Suppressor macrophage (primary cell): ENCODE results near the gene DUSP10.

Source experiments
- DNase-seq, 4 experiments: peaks; one replicate each; pipeline ENCODE4 v3.0.0-alpha.2; 2020 to 2022

DUSP10 gene

DNA sequence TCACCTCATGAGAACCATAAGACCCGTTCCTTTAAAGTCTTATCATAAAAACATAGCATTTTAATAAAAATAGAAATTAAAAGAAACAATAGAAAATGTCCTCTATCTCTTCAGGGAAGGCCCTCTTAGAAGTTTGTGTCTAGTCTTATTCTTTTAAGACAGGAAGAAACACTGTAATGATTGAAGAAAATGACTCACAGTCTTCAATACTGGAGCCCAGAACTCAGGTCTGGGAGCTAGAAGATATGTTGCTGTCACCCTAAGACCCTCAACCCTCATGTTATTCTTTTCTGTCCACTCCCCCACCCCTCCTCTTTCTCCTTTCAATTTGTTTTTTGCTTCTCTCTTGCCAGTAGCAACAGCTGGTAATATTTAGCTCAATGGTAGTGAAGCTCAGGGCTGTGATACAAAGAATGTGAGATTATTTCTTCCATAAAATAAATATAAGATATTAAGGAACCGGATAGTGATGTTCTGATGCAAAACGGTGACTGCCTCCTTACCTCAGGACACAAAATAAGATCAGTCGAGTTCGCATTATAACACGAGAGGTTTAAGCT lies 12.0 kb downstream of the DUSP10 start:
- DNase-seq: no peak

DNA sequence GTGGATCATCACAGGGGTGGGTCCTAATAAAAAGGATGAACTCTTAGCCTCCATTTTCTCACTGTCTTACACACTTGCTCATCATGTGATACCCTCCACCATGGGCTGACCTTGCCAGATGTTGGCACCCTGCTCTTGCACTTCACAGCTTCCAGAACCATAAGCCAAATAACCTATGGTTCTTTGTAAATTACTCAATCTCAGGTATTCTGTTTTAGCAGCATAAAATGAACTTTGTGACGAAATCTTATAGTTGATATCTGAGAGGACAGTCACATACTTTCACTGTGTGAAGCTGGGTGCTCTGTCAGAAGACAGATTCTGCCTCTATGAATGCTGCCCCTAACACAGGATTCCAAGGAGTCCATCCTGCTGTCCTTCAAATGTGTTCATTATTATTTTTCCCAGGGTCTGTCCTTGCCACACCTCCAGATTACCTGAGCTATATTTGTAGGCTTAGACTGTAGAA lies 13.8 kb downstream of the DUSP10 start:
- DNase-seq: no peak

DNA sequence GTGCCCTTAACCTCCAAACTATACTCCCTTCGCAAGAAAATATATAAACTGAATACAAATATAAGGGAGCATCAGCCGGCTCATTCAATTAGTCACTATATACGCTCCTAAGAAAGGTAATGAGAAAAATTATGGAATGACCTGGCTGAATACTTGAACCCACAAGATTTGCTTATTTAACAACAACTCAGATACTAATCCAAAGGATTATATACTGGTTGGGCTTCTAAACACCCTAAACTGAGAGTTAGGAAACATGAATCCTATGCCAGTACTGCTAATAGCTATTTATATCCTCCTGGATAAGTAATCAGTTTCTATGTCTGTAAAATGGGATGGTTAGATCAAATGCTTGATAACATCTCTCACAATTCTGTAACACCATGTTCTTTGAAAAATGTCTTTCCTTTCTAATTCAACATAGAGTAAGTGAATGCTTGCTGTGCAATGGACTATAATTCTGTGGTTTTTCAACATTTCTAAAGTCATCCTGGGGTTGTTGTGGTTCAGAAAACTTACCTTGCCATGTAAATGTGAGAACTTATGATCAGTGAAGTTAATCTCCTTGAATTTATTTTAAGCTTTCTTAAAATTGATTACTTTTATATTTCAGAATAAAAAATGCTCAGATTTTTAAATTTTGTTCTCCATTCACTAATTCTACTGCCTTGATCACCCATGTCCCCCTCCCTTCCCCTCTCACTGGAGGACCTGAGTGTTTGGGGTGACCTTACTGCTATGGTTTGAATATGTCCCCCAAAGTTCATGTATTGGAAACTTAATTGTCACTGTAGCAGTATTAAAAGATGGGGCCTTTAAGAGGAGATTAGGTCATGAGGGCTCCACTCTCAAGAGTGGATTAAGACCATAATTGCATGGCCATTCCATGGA lies 14.5 kb downstream of the DUSP10 start:
- DNase-seq: no peak

DNA sequence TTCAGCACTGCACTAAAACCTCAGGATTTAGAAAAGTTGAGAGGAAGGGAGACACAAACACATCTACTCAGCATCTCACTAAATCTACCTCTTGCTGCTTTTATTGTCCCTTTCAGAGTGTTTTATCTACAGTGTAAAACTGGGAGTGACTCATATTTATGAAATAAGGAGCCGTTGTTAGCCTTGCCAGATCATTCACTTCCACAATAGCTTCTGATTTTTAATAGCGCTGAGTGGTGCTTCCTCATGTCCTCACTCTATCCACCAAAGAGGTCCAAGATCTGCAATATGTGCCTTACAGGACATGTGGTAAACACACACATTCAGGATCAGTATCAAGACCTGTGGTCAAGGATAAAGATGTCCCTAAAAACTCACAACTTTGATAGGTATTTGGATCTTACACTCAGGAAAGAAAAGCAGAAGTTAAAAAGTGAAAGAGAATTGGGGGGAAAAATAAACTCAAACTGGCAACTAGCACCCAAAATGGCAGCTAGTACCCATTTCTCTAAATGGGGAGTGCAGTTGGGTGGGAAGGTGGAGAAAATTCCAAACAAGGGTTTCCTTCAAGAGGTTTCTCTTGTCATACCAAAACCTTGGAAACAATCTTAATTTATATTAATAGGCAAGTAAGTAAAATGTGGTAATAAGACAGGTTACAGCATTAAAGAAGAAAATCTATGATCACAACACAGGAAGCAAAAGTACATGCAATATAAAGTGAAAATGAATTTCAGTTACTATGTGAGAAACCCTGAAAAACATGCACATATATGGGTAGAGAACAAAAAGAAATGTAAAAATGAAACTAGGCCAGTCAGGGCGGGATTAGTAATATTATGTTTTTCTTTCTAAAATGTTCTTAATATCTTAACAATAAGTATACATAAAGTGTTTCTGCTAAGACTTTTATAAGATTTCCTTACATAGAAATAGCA lies 15.9 kb downstream of the DUSP10 start:
- peak; percentile 44 to 83 (median 67) for DNase-seq

DNA sequence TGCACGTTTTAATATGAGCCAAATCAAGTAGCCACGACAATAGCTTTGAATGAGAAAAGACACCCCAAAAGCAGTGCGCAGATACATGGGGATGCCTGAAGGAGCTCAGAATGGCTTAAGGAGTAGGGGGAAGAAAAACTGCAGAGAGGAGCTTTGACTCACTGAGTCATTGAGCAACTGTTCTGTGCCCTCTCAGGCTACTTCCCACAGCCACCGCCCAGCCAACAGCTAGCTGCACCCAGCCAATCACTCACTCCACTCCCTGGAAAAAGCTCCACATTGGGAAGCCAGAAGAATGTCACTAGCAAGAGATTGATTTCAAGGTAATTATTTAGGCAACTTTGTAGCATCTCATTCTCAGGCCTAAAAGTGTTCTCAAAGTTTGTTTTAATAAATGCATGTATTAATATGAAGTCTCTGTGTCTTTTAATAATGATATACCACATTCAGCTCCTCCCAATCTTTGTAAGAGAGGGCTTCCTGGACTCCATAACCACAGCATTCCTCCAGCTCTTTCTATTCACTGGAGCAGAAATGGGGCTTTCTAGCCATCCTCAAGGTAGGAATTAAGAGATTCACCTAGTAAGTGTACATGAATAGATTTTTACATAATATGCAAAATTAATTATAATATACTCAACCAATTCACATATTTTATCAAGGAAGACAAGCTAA lies 16.8 kb downstream of the DUSP10 start:
- DNase-seq: peak; percentile 76 to 91 (median 88)

DNA sequence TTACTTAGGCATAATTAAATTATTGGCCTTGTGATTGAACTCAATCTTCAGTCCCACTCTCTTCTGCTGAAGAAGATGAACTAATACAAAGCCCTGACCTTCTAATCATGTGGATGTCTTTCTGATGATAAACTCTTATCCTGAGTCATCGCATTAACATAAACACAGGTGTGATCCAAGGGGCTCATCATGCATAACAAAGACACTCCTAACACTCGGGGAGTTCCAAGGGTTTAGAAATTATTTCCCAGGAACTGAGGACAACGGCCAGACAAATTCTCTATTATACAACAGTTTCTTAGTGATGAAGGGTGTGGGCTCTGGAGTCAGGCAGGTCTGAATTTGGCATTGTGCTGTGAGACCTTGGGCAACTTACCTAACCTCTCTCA lies 18.0 kb downstream of the DUSP10 start:
- no peak for DNase-seq

DNA sequence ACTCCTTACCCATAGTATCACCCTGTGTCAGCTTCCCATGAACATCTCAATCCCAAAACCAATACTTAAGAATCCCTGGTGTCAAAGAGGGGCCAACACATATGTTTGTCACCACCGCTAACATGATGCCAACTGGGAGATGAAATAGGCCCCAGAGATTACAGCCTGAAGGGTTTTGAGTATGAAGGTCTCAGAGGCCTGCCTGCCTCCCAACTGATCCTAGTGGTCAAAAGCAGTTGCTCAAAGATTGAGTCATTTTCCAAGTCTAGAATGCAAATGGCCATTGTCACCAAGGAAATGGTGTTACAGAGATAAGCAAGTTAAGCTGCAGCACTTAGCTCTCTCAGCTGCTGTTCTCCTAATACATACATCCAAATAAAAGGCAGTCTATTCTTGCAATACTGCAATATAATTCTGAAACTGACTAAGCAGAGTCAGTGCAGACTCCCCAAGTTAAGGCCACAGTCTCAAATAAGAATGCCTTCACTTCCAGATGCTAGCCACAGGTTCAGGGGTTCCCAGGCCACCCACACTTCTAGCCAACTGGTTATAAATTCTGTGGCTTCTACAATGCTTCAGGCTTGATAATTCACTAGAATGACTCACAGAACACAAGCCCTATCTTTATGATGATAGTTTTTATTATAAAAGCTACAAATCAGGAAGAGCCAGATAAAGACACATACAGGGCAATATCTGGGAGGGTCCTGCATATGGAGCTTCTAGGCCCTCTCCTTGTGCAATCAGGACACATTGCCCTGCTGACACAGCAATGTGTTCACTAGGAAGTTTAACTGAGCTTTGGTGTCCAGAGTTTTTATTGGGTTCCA lies 18.7 kb downstream of the DUSP10 start:
- DNase-seq: no peak

DNA sequence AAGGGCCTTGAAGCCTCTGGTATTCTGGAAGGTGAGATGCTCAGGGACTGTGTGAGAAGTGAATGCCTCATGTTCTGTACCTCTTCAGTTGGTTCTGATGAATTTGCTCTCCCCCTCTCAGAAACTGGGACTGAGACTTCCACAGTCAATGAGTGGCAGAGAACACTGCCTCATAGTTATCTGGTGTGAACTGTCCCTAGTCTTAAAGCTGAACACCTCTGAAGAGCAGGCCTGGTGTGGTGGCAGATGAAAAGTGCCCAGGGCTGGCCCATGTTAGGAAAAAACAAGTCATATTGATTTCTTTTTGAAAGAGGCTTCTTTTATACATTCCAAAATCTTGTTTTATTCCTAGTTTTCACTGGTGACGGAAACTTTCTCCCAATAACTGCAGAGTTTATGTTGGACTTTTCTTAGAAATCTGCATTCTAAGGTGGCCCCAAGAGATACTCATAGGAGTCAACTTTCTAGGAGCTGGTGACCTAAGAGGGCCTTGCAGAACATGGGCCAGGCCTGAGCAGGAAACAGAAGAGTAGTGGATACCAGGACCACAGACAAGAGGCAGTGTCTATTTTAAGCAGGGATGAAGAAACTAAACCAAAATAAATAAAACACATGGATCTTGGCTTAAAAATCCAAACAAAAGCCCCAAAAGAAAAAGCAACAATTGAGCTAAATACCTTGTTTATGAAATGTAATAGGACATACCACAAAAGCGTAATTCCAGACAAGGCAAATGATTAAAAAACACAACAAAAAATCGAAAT lies 19.5 kb downstream of the DUSP10 start:
- DNase-seq: no peak

DNA sequence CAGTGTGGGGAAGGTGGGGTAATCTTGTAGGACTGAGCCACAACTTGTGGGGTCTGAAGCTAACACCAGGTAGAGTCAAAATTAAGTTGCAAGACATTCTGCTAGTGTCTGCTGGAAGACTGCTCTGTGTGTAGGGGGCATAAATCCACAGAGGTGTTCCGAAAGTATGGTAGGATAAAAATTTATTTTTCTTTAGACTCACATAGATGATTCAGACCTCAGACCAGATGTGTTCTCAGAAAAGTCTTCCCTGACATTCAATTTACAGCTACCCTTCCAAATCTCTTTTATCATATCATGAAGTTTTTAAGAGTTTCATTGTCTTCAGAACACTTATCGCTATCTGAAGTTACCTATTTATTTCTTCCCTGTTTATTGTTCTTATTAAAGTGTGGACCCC lies 21.3 kb downstream of the DUSP10 start:
- DNase-seq: no peak

DNA sequence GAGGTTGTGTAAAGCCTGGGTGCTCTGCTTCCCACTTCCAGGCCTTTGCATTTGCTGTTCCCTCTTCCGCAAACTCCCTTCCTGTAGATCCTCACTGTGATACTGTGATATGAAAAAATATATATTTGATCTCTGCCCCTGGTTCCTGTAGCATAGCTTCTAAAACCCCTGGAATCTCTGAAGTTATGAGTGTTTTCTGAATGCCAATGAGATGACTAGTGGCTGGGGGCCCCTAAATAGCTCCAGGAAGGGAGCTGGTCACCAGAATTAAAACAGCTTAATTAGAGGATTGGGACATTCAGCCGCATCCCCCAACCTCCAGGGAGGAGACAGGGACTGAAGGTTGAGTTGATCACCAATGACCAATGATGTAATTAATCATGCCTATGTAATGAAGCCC lies 21.9 kb downstream of the DUSP10 start:
- DNase-seq: no peak

DNA sequence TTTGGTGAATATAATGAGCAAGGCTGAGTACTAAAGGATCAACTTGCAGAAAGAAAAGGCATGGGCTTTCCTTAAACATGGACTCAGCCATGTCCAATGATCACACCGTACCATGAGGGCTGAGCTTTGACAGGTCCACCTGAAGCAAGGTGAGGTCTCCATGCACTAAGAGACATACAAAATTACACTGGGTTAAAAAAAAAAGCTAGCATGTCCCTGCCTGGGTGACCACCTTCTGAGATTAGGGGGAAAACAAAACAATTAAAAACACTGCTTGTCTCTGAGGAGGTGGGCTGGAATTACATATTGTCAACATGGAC lies 22.7 kb downstream of the DUSP10 start:
- no peak for DNase-seq

DNA sequence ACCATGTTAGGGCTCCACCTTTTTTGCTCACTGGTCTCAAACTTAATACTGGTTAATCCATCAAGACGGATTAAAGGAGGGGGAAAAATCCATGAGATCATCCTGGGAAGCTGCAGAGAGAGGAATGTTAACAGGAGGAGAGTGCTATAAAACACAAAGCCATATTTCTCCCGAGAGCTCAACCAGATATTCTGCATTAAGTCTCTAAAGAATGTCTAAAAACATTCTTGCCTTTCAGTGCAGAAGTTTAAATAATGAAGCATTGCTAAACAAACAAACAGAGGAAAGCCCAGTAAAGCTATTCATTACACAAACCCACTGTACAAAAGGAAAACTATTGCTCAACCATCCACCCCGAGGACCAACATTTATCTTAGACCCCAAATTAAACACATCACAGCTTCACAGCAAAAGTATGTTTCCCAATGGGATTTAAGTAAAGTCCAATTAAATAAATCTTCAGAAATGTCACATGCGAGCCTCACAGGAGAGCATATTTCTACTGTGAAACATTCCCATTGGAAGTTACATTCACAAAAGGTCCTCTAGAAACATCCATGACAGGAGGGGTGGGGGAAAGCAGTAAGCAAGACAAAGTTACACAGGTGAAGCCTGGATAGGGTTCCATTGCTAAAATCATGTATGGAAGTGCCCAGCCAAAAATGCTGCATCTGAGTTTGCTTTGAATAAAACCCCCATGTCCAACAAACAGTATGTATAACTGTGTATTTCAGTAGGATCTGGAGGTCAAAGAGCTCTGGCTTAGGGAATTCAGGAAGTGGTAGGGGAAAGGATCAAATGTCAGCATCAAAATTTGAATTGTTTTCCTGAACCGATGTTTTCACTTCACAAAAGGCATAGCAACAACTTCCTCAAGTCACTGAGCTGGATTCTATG lies 23.3 kb downstream of the DUSP10 start:
- peak in 3 of 4 experiments; percentile 17 to 68 (median 68) for DNase-seq

DNA sequence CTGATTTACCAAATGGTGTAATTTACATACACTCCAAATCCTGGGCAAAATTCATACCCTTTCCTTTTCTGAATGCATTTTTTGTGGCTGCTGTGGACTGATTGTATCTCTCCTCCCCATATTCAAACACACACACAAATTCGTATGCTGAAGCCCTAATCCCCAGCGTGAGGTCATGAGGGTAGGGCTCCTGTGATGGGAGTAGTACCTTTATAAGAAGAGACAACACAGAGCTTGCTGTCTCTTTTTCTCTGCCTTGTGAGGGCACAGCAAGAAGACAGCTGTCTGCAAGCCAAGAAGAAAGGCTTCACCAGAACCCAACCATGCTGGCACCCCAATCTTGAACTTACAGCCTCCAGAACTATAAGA lies 24.4 kb downstream of the DUSP10 start:
- no peak for DNase-seq

DNA sequence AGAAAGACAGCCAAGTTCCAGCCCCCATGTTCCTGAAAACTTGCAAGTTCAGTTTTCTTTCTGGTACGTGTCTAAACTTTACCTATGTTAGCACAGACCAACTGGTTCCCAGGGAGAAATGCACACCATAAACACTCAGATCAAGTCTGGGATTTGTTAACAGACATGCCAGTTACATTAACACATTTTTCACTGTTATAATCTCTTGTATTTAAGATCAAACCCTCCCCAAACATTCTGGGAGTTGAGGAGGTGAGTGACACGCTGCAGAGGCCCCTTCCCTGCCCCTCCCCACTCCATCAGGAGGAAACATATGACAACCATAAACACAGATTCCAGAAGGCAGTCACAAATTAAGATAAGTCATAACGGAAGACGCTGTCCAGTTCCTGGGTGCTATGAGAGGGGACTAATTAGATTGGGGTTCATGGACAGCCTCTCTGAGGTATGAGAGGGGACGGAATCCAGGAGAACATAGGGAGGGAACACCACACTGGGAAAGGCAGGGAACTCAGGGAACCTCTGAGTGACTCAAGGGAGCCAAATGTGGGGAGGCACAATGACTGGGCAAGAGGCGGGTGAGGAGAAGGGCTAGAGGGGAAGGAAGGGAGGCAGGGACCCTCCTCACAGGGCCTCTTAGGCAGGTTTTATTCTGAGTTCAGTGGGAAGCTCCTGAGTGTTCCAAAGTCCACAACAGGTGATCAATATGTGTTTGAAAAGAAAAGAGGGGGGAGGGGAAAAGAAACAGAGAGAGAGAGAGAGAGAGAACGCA lies 25.0 kb downstream of the DUSP10 start:
- DNase-seq: no peak

DNA sequence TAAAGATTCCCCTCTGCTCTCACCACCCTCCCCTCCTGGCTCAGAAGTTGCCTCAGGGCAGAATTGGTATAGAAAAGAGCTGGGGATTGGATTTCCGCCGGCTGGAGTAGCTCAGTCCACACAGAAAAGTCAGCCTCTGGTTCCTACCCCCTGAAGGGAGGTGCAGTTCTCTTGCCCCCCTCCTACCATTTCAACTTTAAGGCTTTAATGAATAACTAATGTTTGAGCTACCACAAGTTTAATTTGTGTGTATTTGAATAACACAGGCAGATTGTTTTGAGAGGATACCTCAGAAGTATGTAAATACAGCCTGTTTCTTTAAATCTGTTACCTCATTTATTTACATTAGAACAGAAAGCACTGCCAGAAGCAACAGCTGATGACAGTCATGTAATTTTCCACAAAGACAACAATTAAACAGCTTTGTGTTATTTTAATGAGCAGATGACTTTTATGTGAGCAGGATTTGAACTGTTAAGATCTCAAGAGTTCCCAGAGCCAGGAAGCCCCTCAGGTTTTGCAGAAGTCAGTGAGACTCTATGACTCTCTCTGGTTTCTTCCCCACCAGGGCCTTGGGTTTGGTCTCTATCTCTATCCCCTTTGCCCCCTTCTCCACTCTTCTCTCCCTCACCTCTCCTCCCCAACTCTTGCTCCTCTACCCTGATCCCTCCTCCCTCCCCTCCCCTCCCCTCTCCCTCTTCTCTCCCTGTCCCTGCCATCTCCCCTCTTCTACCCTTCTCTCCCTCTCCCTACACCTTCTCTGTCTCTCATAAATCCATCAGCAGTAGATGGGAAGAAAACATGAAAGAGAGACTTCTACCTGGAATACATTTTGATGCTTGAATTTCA lies 26.3 kb downstream of the DUSP10 start:
- peak in 1 of 4 experiments; percentile 25 for DNase-seq

DNA sequence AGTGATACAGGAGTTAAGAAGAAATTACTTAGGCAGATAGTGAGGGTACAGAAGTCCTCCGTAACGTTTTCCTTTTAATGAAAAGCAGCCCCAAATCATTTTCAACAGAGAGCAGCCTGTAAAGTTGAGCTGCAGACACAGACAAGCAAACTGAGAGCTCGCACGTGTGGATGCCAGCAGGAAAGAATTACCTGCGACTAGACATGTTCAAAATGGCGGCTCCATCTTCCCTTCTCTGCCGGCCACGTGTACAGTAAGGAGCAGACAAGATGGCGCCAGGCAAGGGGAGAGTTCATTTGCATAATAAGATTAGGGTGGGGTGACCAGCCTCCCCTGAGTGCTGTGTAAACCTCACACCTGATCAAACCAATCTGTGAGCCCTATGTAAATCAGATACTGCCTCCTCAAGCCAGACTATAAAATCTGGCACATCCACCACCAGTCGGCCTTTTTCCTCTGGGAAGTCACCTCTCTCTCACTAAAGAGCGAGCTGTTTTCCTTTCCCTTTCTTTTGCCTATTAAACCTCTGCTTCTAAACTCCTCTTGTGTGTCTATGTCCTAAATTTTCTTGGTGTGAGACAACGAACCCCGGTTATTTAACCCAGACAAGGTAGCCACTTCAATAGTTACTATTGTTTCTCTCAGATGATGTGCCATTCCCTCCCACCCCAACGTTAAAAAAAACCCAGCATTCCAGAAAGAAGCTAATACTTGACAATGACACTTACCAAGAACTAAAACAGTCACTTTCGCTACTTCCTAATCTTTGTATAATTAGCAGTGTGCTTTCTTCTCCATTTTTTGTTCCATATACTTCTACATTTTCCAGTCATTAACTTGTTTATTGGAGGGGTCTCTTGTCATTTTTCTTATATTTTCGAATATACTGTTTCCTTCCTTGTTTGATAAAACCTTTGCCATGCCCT lies 27.4 kb downstream of the DUSP10 start:
- peak in 1 of 4 experiments; percentile 34 for DNase-seq
